Activated CD8-positive, alpha-beta T cell treated with anti-CD3 and anti-CD28 coated beads for 36 hours (primary cell): ENCODE results near the gene PTGR3. TPM values are rescaled to one million over a fixed set of nuclear protein-coding genes. Genes with fewer than 3 reads are reported as not detected.

Experiments used
- ATAC-seq: fragments of 200-7000 bp; cut with Tn5 transposase; one replicate; pipeline ENCODE4 v1.10.0; 2021; ENCODE audit warnings: mild to moderate bottlenecking, moderate library complexity
- CTCF ChIA-PET: fragments of 350-600 bp; sonication (Branson Sonifier 250); formaldehyde crosslinking; loops from one replicate; lab custom pipeline; 2021; ENCODE audit warnings: antibody characterized with exemption; lab: Charles Lee
- POLR2A ChIA-PET: fragments of 350-600 bp; sonication (Branson Sonifier 250); formaldehyde crosslinking; loops from one replicate; lab custom pipeline; 2021; ENCODE audit warnings: antibody characterized with exemption; lab: Charles Lee
- DNase-seq: peaks from one replicate; pipeline ENCODE4 v3.0.0-alpha.2; 2020
- H3K27ac Mint-ChIP-seq: one replicate; pipeline ENCODE4 v1.8.0; 2021; ENCODE audit warnings: mild to moderate bottlenecking, mixed read lengths
- H3K27me3 Mint-ChIP-seq: one replicate; pipeline ENCODE4 v1.8.0; 2021; ENCODE audit warnings: mixed read lengths
- H3K36me3 Mint-ChIP-seq: one replicate; pipeline ENCODE4 v1.8.0; 2021; ENCODE audit warnings: low read depth, mixed read lengths
- H3K4me1 Mint-ChIP-seq: one replicate; pipeline ENCODE4 v1.8.0; 2021; ENCODE audit warnings: low read depth, mixed read lengths
- H3K4me3 Mint-ChIP-seq: one replicate; pipeline ENCODE4 v1.8.0; 2021; ENCODE audit warnings: mild to moderate bottlenecking, moderate library complexity, mixed read lengths
- H3K9me3 Mint-ChIP-seq: one replicate; pipeline ENCODE4 v1.8.0; 2021; ENCODE audit warnings: mixed read lengths
- intact Hi-C: fragments of 100-400 bp; cut with micrococcal nuclease; formaldehyde crosslinking; loops from one replicate; pipeline ENCODE4 v1.10.0; 2022
- total RNA-seq, 2 experiments: library from RNA; stranded (reverse); gene quantifications; one replicate each; pipeline ENCODE4 v1.2.3, GENCODE V29; 2021
- TF ChIP-seq, protein P1 (sequence below): fragments of 200-600 bp; IDR thresholded peaks from one replicate; pipeline ENCODE4 v1.8.0; 2022; ENCODE audit warnings: antibody characterized with exemption, mild to moderate bottlenecking

Gene PTGR3
- total RNA-seq, 2 experiments from 2014 or later = 20.0 to 21.1 TPM

DNA sequence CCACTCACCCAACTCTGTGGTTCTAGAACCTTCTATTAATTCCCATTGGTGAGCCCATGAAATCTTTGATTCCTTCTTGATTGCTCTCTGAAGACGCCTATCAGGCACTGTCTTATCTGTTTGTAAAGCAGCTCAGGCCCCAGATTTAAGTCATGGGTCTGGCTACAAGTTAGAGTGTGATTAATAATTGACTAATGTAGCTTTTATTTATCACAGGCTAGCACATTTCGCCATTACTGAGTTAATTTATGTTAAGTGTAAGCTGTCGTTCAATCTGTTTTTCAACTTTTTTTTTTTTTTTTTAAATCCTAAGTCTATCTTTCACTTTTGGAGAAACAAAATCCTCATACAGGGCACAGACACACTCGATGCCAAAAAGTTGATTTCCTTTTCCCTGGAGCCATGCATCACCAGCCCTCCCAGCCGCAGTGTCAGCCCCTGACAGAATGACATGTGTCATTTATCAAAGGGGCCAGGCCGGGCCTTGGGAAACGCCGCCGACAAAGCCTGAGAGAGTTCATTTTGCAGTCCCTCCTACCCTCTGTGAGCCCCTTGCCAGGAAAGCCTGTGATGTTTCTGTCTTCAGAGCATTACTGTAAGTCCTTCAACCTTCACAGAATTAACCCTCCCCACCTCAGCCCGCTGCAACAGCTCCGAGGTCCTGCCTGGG is 17.5 kb upstream of the PTGR3 start:
- ChIA-PET POLR2A (interaction anchor here (2.4 kb wide), 1 partner anchor 17 kb away, joined by 19 read pairs; the partner anchor contains the start of genes PTGR3 and TSHZ1), CTCF (interaction anchor here (1.2 to 2.1 kb wide), 2 partner anchors 13 to 20 kb away, joined by 4 to 7 read pairs; no protein-coding TSS in a partner anchor)
- peak; percentile 38 for ATAC-seq
- intact Hi-C loops = no loop called here
- no peaks in the 10 kb centered on the region for H3K9me3 Mint-ChIP-seq
- H3K36me3 Mint-ChIP-seq = peaks cover 10% of the 10 kb centered on the region
- DNase-seq = peak; percentile 38
- H3K27me3 Mint-ChIP-seq = no peaks in the 10 kb centered on the region
- peaks cover 56% of the 10 kb centered on the region for H3K4me1 Mint-ChIP-seq
- peak overlapping the region; percentile 24 for H3K27ac Mint-ChIP-seq
- H3K4me3 Mint-ChIP-seq = peak overlapping the region; percentile 13
- TF ChIP-seq, protein P1, sequence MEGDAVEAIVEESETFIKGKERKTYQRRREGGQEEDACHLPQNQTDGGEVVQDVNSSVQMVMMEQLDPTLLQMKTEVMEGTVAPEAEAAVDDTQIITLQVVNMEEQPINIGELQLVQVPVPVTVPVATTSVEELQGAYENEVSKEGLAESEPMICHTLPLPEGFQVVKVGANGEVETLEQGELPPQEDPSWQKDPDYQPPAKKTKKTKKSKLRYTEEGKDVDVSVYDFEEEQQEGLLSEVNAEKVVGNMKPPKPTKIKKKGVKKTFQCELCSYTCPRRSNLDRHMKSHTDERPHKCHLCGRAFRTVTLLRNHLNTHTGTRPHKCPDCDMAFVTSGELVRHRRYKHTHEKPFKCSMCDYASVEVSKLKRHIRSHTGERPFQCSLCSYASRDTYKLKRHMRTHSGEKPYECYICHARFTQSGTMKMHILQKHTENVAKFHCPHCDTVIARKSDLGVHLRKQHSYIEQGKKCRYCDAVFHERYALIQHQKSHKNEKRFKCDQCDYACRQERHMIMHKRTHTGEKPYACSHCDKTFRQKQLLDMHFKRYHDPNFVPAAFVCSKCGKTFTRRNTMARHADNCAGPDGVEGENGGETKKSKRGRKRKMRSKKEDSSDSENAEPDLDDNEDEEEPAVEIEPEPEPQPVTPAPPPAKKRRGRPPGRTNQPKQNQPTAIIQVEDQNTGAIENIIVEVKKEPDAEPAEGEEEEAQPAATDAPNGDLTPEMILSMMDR = no peak

DNA sequence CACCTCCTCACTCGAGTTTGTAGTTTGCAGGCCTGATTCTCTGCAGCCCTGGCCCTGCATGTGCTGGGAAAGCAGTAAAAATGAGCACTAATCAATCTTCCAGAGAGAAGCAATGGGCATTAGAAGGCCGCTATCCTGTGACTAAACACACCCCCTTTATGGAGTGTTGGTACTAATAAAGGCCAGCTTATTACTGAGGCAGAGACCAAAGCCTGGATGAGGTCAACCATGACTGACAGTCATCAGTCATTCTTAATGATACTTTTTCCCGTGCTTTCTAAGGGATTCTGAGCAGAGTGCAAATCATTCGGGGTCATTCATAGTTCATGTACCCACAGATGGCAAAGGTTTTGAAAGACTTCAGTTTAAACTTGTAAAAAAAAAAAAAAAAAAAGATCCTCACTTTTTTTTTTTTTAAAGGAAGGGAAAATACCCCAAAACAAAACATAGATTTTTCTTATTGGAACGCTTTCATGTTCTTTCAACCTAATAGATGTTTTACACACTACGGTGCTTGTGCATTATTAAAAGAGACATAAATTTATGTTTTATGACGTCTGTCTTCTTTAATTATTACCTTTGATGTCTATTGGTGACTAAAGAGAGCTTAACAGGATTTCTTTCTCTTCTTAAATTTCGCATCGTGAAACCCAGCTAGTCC is 14.9 kb upstream of the PTGR3 start:
- TF ChIP-seq, protein P1 = no peak
- intact Hi-C loops = no loop called here
- H3K36me3 Mint-ChIP-seq = no peaks in the 10 kb centered on the region
- H3K4me3 Mint-ChIP-seq = no peak overlapping the region
- ChIA-PET CTCF (interaction anchor here (0.6 to 1.7 kb wide), 2 partner anchors 20 to 253 kb away, joined by 3 to 9 read pairs; no protein-coding TSS in a partner anchor), POLR2A (interaction anchor here (0.5 kb wide), 1 partner anchor 11 kb away, joined by 3 read pairs; no protein-coding TSS in a partner anchor)
- H3K9me3 Mint-ChIP-seq = no peaks in the 10 kb centered on the region
- H3K4me1 Mint-ChIP-seq = peaks cover 59% of the 10 kb centered on the region
- H3K27me3 Mint-ChIP-seq = no peaks in the 10 kb centered on the region
- H3K27ac Mint-ChIP-seq = no peak overlapping the region
- ATAC-seq (no peak), DNase-seq (no peak)

DNA sequence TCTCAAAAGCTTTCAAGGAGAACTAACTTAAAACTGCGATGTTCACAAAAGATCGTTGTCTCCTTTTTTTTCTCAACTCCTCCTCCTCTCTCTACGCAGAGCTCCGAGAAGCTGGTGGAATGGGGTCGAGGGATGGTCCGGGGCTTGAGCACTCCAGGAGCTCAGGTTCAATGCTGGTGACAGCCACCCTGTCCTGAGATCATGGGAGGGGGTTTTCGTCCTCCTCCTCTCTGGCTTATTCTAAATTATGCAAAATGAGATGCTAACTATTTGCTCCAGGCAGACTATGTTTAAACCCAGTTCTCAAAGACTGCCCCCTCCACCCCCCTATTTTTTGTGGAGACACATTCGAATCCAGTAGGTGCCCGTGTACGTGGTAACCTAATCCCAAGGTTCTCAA is 13.5 kb upstream of the PTGR3 start:
- DNase-seq (no peak), ATAC-seq (no peak)
- no peak overlapping the region for H3K27ac Mint-ChIP-seq
- H3K9me3 Mint-ChIP-seq = no peaks in the 10 kb centered on the region
- H3K4me1 Mint-ChIP-seq = peaks cover 60% of the 10 kb centered on the region
- H3K27me3 Mint-ChIP-seq = no peaks in the 10 kb centered on the region
- H3K36me3 Mint-ChIP-seq = no peaks in the 10 kb centered on the region
- TF ChIP-seq, protein P1 = no peak
- H3K4me3 Mint-ChIP-seq = no peak overlapping the region
- ChIA-PET POLR2A (no interaction called here), CTCF (interaction anchor here (0.6 to 2.4 kb wide), 3 partner anchors 7 to 12 kb away, joined by 3 to 6 read pairs (median 3); partner anchors contain the start of gene TSHZ1)
- intact Hi-C loops = no loop called here

DNA sequence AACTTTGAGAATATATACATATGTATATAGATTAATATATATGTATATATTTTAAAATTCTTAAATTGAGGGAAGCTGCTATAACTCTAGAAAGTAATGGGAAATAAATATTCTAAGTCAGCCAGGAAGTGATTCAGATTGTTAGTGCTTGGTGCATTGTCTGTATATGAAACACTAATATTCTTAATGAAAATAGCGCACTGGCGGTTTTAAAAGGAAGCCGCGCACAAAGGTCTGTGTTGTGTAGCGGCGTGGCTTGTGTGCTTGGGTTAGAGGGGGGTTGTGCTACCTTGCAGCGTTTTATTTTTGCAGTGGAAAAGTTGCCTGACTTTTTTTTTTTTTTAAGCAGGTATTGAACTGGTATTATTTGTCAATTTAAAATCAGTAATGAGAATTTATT is 13.0 kb upstream of the PTGR3 start:
- Mint-ChIP-seq H3K27me3 (no peaks in the 10 kb centered on the region), H3K9me3 (no peaks in the 10 kb centered on the region), H3K4me3 (peak overlapping the region; percentile 42), H3K36me3 (no peaks in the 10 kb centered on the region), H3K27ac (no peak overlapping the region), H3K4me1 (peaks cover 60% of the 10 kb centered on the region)
- DNase-seq (no peak), ATAC-seq (peak; percentile 44)
- intact Hi-C loops = no loop called here
- POLR2A ChIA-PET = no interaction called here
- TF ChIP-seq, protein P1 = no peak
- CTCF ChIA-PET = interaction anchor here (1.1 to 2.4 kb wide), 3 partner anchors 8 to 11 kb away, joined by 3 to 6 read pairs (median 3); no protein-coding TSS in a partner anchor

DNA sequence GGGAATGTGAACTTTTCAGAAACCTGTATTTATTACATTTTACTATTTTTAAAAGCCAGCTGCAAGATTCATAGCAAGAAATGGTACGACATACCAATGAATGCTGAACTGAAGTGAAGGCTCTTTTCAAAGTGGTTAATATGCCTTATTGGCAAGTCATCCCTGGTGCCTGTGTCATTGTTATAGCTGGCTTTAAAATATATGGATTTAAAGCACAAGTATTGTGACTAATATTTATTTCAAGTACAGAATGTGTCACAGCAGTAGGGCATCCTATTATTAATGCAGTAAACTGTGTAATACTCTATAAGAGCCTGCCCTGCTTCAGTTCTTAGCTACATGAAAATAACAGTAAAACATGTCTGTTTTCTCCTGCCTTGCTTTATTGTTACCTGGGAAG is 12.5 kb upstream of the PTGR3 start:
- no peak for ATAC-seq
- peaks cover 61% of the 10 kb centered on the region for H3K4me1 Mint-ChIP-seq
- H3K27me3 Mint-ChIP-seq = no peaks in the 10 kb centered on the region
- no peaks in the 10 kb centered on the region for H3K9me3 Mint-ChIP-seq
- no peak overlapping the region for H3K27ac Mint-ChIP-seq
- intact Hi-C loops = no loop called here
- CTCF ChIA-PET = interaction anchor here (1.1 to 2.4 kb wide), 3 partner anchors 8 to 11 kb away, joined by 3 to 6 read pairs (median 3); no protein-coding TSS in a partner anchor
- H3K36me3 Mint-ChIP-seq = no peaks in the 10 kb centered on the region
- TF ChIP-seq, protein P1 = no peak
- POLR2A ChIA-PET = no interaction called here
- no peak for DNase-seq
- H3K4me3 Mint-ChIP-seq = no peak overlapping the region
